HepG2 (cell line): ENCODE results near the gene USP25. TPM values are rescaled to one million over a fixed set of nuclear protein-coding genes. Genes with fewer than 3 reads are reported as not detected.

Experiments
- ATAC-seq: fragments of 200-7000 bp; cut with Tn5 transposase; 3 replicates; pipeline ENCODE4 v1.9.1; 2020; ENCODE audit warnings: mild to moderate bottlenecking, moderate library complexity
- BruUV-seq: library from RNA; stranded (reverse); fragments of 400-500 nt; replicated peaks from 2 replicates; lab custom pipeline; 2021; lab: Mats Ljungman, UMichigan
- CTCF ChIA-PET: fragments of 300-600 bp; formaldehyde crosslinking; extraction: SDS; loops from one replicate; lab custom pipeline; 2021; ENCODE audit warnings: low total read pairs, inconsistent platforms, low intra/inter-chr PET ratio; lab: Yijun Ruan, JAX
- POLR2A ChIA-PET: fragments of 350-600 bp; sonication (Branson Sonifier 250); formaldehyde crosslinking; loops from one replicate; lab custom pipeline; 2020; ENCODE audit warnings: antibody characterized with exemption, inconsistent platforms; lab: Yijun Ruan, JAX
- DNase-seq: peaks from one replicate; pipeline ENCODE4 v3.0.0-alpha.2; 2015; ENCODE audit warnings: low spot score
- FAIRE-seq: peaks from 3 replicates; lab custom pipeline; 2011; peaks lifted over from hg19 to GRCh38; lab: Jason Lieb, UNC
- H2AFZ ChIP-seq: one replicate; pipeline ENCODE4 v1.6.1; 2011; ENCODE audit warnings: low read length, inconsistent platforms
- H3K27ac ChIP-seq: fragments of 300-600 bp; 3 replicates; pipeline ENCODE4 v1.8.0; 2011; ENCODE audit warnings: mixed run types, mild to moderate bottlenecking, mixed read lengths, low read length, inconsistent platforms; ENCODE audit not compliant: insufficient read depth; ENCODE audit errors: extremely low read length
- H3K27me3 ChIP-seq, 2 experiments: fragments of 200-600 bp in 1 of 2; 2 replicates in 1 of 2; 3 replicates in 1 of 2; pipeline versions ENCODE4 v1.6.0 to v1.8.0; 2011; ENCODE audit warnings: low read length in 2 of 2, mild to moderate bottlenecking in 2 of 2, moderate library complexity in 2 of 2, inconsistent platforms in 1 of 2; ENCODE audit not compliant: insufficient read depth in 2 of 2, control insufficient read depth in 1 of 2
- H3K36me3 ChIP-seq, 2 experiments: fragments of 200-600 bp in 1 of 2; replicated peaks in 1 of 2; 2 replicates in 1 of 2; 3 replicates in 1 of 2; pipeline versions ENCODE4 v1.5.1 to v1.8.0; 2011; ENCODE audit warnings: low read length in 2 of 2, inconsistent platforms in 1 of 2; ENCODE audit not compliant: insufficient read depth in 2 of 2, control insufficient read depth in 1 of 2
- H3K4me1 ChIP-seq: 2 replicates; pipeline ENCODE4 v1.5.1; 2012; ENCODE audit warnings: low read length, inconsistent platforms; ENCODE audit not compliant: insufficient read depth
- H3K4me2 ChIP-seq: 2 replicates; pipeline ENCODE4 v1.6.0; 2011; ENCODE audit warnings: low read depth, low read length, inconsistent platforms
- H3K4me3 ChIP-seq, 3 experiments: fragments of 200-600 bp in 1 of 3; sonication (generic), shearing (Covaris generic) in 1 of 3; replicated peaks in 1 of 3; 2 replicates each; pipeline ENCODE4 v1.5.1; 2011 to 2016; ENCODE audit warnings: low read length in 3 of 3, inconsistent platforms in 2 of 3, low read depth in 2 of 3, mild to moderate bottlenecking in 2 of 3, control low read depth in 1 of 3, mixed read lengths in 1 of 3; ENCODE audit not compliant: insufficient read depth in 1 of 3
- H3K79me2 ChIP-seq: one replicate; pipeline ENCODE4 v1.6.1; 2011; ENCODE audit warnings: low read length, inconsistent platforms; ENCODE audit not compliant: insufficient read depth
- H3K9ac ChIP-seq: 2 replicates; pipeline ENCODE4 v1.6.0; 2011; ENCODE audit warnings: mild to moderate bottlenecking, low read depth, low read length, inconsistent platforms; ENCODE audit not compliant: insufficient read depth
- H3K9me3 ChIP-seq: 2 replicates; pipeline ENCODE4 v1.5.1; 2012; ENCODE audit warnings: mild to moderate bottlenecking, low read length
- H4K20me1 ChIP-seq: 2 replicates; pipeline ENCODE4 v1.6.0; 2011; ENCODE audit warnings: inconsistent platforms, mild to moderate bottlenecking, low read length, moderate library complexity; ENCODE audit not compliant: insufficient read depth
- MAFF ChIP-seq: IDR thresholded peaks from 2 replicates; pipeline ENCODE4 v1.6.1; 2011; ENCODE audit warnings: low read depth, low read length, improper control_type of control experiment
- MAFK ChIP-seq, 2 experiments: IDR thresholded peaks in 1 of 2; conservative IDR thresholded peaks in 1 of 2; 2 replicates each; pipeline ENCODE4 v1.6.1; 2011; ENCODE audit warnings: improper control_type of control experiment in 2 of 2, low read length in 2 of 2
- MATR3 ChIP-seq: sonication (generic); formaldehyde crosslinking; IDR thresholded peaks from 2 replicates; pipeline ENCODE4 v1.4.0; 2020; ENCODE audit warnings: missing genetic modification reagents
- NFKB2 ChIP-seq: sonication (generic); formaldehyde crosslinking; IDR thresholded peaks from 2 replicates; pipeline ENCODE4 v1.4.0; 2020; ENCODE audit warnings: missing genetic modification reagents, borderline replicate concordance
- SOX13 ChIP-seq, 3 experiments: fragments of 450-650 bp in 1 of 3; sonication (generic) in 1 of 3; formaldehyde crosslinking in 1 of 3; IDR thresholded peaks in 2 of 3; conservative IDR thresholded peaks in 1 of 3; 2 replicates each; pipeline versions ENCODE4 v1.5.0 to v1.6.1; 2016 to 2020; ENCODE audit warnings: antibody characterized with exemption in 1 of 3, mild to moderate bottlenecking in 1 of 3, missing compliant biosample characterization in 1 of 3, missing genetic modification reagents in 1 of 3, moderate library complexity in 1 of 3
- U2AF2 ChIP-seq: fragments of 200-400 bp; formaldehyde crosslinking; IDR thresholded peaks from 2 replicates; pipeline ENCODE4 v1.6.1; 2017; ENCODE audit warnings: low read depth, mild to moderate bottlenecking, low read length
- YEATS2 ChIP-seq: sonication (generic); formaldehyde crosslinking; IDR thresholded peaks from 2 replicates; pipeline ENCODE4 v1.4.0; 2020; ENCODE audit warnings: missing genetic modification reagents, borderline replicate concordance
- ZMYM2 ChIP-seq: sonication (generic); formaldehyde crosslinking; IDR thresholded peaks from 2 replicates; pipeline ENCODE4 v1.8.0; 2022; ENCODE audit warnings: mild to moderate bottlenecking, missing genetic modification reagents
- ZMYM3 ChIP-seq: sonication (generic); formaldehyde crosslinking; IDR thresholded peaks from 2 replicates; pipeline ENCODE4 v1.5.1; 2020; ENCODE audit warnings: mild to moderate bottlenecking, missing genetic modification reagents
- ZNF616 ChIP-seq: sonication (generic); formaldehyde crosslinking; IDR thresholded peaks from 2 replicates; pipeline ENCODE4 v1.5.0; 2020; ENCODE audit warnings: low read depth, mild to moderate bottlenecking, missing genetic modification reagents
- ZNF768 ChIP-seq: sonication (generic); formaldehyde crosslinking; IDR thresholded peaks from 2 replicates; pipeline ENCODE4 v1.4.0; 2020; ENCODE audit warnings: missing genetic modification reagents
- ZSCAN21 ChIP-seq: sonication (generic); formaldehyde crosslinking; IDR thresholded peaks from 2 replicates; pipeline ENCODE4 v1.8.0; 2022; ENCODE audit warnings: mild to moderate bottlenecking, missing genetic modification reagents, moderate library complexity, borderline replicate concordance
- WGBS: methylation state at CpG from one replicate; pipeline ENCODE4 v1.1.6; 2017; ENCODE audit warnings: low lambda C conversion rate; 5-methylcytosine and 5-hydroxymethylcytosine counted together
- in situ Hi-C: cut with HindIII; loops from 2 replicates; pipeline ENCODE4 v1.10.0; 2017; ENCODE audit warnings: low pct_unique_long_range_greater_than_20kb; ENCODE audit not compliant: extremely low pct_ligation_motif_present
- intact Hi-C: fragments of 100-400 bp; cut with micrococcal nuclease; formaldehyde crosslinking; loops from one replicate; pipeline ENCODE4 v1.10.0; 2022; ENCODE audit not compliant: unreplicated experiment
- polyA plus RNA-seq, 8 experiments: library from polyadenylated mRNA; depleted of rRNA in 3 of 8; stranded (reverse) in 7 of 8; unstranded in 1 of 8; fragments of >200 nt; fragmentation: Illumina TruSeq in 4 of 8; extraction: Trizol in 4 of 8; gene quantifications; 2 replicates each; pipeline versions ENCODE4 v1.2.1 to v1.2.3, GENCODE V29; 2011 to 2016; ENCODE audit warnings: low read depth in 4 of 8, missing spikeins in 1 of 8, mixed read lengths in 1 of 8; ENCODE audit not compliant: insufficient read depth in 1 of 8
- total RNA-seq, 5 experiments: library from RNA; depleted of rRNA; stranded (reverse); fragments of >200 nt; fragmentation: Illumina TruSeq; extraction: Trizol; gene quantifications; 2 replicates each; pipeline ENCODE4 v1.2.3, GENCODE V29; 2016; ENCODE audit warnings: low read depth in 1 of 5
- TF ChIP-seq, protein P1 (sequence below): sonication (generic); formaldehyde crosslinking; IDR thresholded peaks from 2 replicates; pipeline ENCODE4 v1.4.0; 2020; ENCODE audit warnings: missing genetic modification reagents, borderline replicate concordance
- TF ChIP-seq, protein P2 (sequence below): sonication (generic); formaldehyde crosslinking; IDR thresholded peaks from 2 replicates; pipeline ENCODE4 v1.4.0; 2020; ENCODE audit warnings: missing genetic modification reagents, borderline replicate concordance

Gene USP25
- total and polyA plus RNA-seq, 2 of the 13 experiments (the other 11 are each of a cell fraction or from before 2014, with no cell fraction given): 12.4 to 26.3 TPM

DNA sequence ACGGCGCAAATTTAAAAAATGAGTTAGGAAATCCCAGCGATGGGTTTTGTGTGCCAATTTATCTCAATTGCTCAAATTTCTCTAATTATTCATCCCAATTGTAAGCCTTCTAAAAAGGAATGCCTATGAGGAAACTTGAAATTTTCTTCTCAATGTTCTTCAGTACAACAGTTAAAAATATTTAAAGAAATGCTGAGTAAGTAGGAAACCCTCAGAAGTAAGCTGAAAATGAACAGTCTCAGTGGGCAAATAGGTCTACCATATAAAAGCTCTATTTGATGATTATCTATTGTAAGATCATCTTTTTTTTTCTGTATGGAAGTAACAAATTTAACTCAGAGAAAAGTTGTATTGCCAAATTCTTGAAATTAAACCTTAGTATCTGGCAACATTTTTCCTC is 1.7 kb upstream of the USP25 start:
- Histone ChIP-seq H3K36me3 (no peaks in the 10 kb centered on the region), H3K27ac (no peak overlapping the region), H3K27me3 (peaks cover 0 to 8% of the 10 kb centered on the region in 2 experiments; a peak in 3 of 5 replicates), H3K9ac (no peak overlapping the region), H2AFZ (no peak overlapping the region), H3K4me2 (no peak overlapping the region), H4K20me1 (no peaks in the 10 kb centered on the region; the same call in 1 of the 2 replicates), H3K9me3 (no peaks in the 10 kb centered on the region), H3K79me2 (peaks cover 26% of the 10 kb centered on the region), H3K4me1 (peaks cover 5% of the 10 kb centered on the region; the same call in 1 of the 2 replicates), H3K4me3 (no peak overlapping the region)
- POLR2A ChIA-PET: no interaction called here
- in situ Hi-C loops (no loop called here), intact Hi-C loops (loop anchor here (10.0 kb wide), 1 partner anchor 1343 kb away; the partner anchor contains the start of gene HSPA13)
- no peak for ATAC-seq
- no peak for DNase-seq
- no TSS peak for BruUV-seq
- TF ChIP-seq MATR3 (CRISPR knock-in tag) (no peak), MAFF (peak; percentile 50), ZNF616 (no peak), ZSCAN21 (no peak), U2AF2 (no peak), YEATS2 (CRISPR knock-in tag) (no peak), ZNF768 (no peak), ZMYM3 (CRISPR knock-in tag) (no peak), ZMYM2 (no peak), SOX13 (IDR thresholded peaks at IDR 0.05) (no peak), SOX13 (CRISPR knock-in tag; conservative IDR thresholded peaks at IDR 0.05 in 1 of 2, IDR thresholded peaks at IDR 0.05 in 1 of 2) (no peak), MAFK (conservative IDR thresholded peaks at IDR 0.05 in 1 of 2, IDR thresholded peaks at IDR 0.05 in 1 of 2; ENCODE audit: low read length in 2 of 2) (peak; percentile 52 to 64; a peak in 2 of 4 replicates), NFKB2 (no peak)
- TF ChIP-seq, protein P1, sequence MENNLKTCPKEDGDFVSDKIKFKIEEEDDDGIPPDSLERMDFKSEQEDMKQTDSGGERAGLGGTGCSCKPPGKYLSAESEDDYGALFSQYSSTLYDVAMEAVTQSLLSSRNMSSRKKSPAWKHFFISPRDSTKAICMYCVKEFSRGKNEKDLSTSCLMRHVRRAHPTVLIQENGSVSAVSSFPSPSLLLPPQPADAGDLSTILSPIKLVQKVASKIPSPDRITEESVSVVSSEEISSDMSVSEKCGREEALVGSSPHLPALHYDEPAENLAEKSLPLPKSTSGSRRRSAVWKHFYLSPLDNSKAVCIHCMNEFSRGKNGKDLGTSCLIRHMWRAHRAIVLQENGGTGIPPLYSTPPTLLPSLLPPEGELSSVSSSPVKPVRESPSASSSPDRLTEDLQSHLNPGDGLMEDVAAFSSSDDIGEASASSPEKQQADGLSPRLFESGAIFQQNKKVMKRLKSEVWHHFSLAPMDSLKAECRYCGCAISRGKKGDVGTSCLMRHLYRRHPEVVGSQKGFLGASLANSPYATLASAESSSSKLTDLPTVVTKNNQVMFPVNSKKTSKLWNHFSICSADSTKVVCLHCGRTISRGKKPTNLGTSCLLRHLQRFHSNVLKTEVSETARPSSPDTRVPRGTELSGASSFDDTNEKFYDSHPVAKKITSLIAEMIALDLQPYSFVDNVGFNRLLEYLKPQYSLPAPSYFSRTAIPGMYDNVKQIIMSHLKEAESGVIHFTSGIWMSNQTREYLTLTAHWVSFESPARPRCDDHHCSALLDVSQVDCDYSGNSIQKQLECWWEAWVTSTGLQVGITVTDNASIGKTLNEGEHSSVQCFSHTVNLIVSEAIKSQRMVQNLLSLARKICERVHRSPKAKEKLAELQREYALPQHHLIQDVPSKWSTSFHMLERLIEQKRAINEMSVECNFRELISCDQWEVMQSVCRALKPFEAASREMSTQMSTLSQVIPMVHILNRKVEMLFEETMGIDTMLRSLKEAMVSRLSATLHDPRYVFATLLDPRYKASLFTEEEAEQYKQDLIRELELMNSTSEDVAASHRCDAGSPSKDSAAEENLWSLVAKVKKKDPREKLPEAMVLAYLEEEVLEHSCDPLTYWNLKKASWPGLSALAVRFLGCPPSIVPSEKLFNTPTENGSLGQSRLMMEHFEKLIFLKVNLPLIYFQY (CRISPR knock-in tag): no peak
- TF ChIP-seq, protein P2, sequence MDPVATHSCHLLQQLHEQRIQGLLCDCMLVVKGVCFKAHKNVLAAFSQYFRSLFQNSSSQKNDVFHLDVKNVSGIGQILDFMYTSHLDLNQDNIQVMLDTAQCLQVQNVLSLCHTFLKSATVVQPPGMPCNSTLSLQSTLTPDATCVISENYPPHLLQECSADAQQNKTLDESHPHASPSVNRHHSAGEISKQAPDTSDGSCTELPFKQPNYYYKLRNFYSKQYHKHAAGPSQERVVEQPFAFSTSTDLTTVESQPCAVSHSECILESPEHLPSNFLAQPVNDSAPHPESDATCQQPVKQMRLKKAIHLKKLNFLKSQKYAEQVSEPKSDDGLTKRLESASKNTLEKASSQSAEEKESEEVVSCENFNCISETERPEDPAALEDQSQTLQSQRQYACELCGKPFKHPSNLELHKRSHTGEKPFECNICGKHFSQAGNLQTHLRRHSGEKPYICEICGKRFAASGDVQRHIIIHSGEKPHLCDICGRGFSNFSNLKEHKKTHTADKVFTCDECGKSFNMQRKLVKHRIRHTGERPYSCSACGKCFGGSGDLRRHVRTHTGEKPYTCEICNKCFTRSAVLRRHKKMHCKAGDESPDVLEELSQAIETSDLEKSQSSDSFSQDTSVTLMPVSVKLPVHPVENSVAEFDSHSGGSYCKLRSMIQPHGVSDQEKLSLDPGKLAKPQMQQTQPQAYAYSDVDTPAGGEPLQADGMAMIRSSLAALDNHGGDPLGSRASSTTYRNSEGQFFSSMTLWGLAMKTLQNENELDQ: no peak
- 96% methylated on average over 3 of the region's 3 CpGs for WGBS
- FAIRE-seq: no peak
- CTCF ChIA-PET: no interaction called here
